HEK293T (cell line): ENCODE results near the gene ZIC4.

Source experiments
- CTCF ChIA-PET: fragments of 350-600 bp; formaldehyde crosslinking; extraction: SDS; loops from one replicate; lab custom pipeline; 2021; ENCODE audit warnings: antibody characterized with exemption, inconsistent platforms; lab: Yijun Ruan, JAX
- POLR2A ChIA-PET: fragments of 350-600 bp; formaldehyde crosslinking; extraction: SDS; loops from one replicate; lab custom pipeline; 2020; ENCODE audit warnings: antibody characterized with exemption, inconsistent platforms; lab: Yijun Ruan, JAX
- DNase-seq: peaks from one replicate; pipeline ENCODE4 v3.0.0; 2012; ENCODE audit warnings: mixed read lengths; ENCODE audit errors: extremely low spot score
- ARNT ChIP-seq: fragments of 450-650 bp; IDR thresholded peaks from 2 replicates; pipeline ENCODE4 v1.6.1; 2017; ENCODE audit warnings: mild to moderate bottlenecking
- BHLHE40 ChIP-seq: fragments of 450-650 bp; IDR thresholded peaks from 2 replicates; pipeline ENCODE4 v1.6.1; 2016; ENCODE audit warnings: mild to moderate bottlenecking, moderate library complexity, borderline replicate concordance
- CTBP1 ChIP-seq: fragments of 450-650 bp; IDR thresholded peaks from 2 replicates; pipeline ENCODE4 v1.6.1; 2016; ENCODE audit warnings: borderline replicate concordance
- ELF4 ChIP-seq: fragments of 450-650 bp; IDR thresholded peaks from 2 replicates; pipeline ENCODE4 v1.6.1; 2017; ENCODE audit warnings: antibody characterized with exemption
- FOXA1 ChIP-seq: fragments of 450-650 bp; IDR thresholded peaks from 2 replicates; pipeline ENCODE4 v1.6.1; 2016; ENCODE audit warnings: mild to moderate bottlenecking
- FOXK2 ChIP-seq: fragments of 450-650 bp; IDR thresholded peaks from 2 replicates; pipeline ENCODE4 v1.6.1; 2016; ENCODE audit warnings: mild to moderate bottlenecking
- FOXM1 ChIP-seq: fragments of 450-650 bp; IDR thresholded peaks from 2 replicates; pipeline ENCODE4 v1.6.1; 2017; ENCODE audit warnings: mild to moderate bottlenecking, borderline replicate concordance
- HDGF ChIP-seq: fragments of 450-650 bp; IDR thresholded peaks from 2 replicates; pipeline ENCODE4 v1.6.1; 2017; ENCODE audit warnings: antibody characterized with exemption, borderline replicate concordance
- L3MBTL2 ChIP-seq: fragments of 450-650 bp; conservative IDR thresholded peaks from 2 replicates; pipeline ENCODE4 v1.6.1; 2016; ENCODE audit warnings: mild to moderate bottlenecking
- LEF1 ChIP-seq: fragments of 450-650 bp; IDR thresholded peaks from 2 replicates; pipeline ENCODE4 v1.6.1; 2017; ENCODE audit warnings: mild to moderate bottlenecking, borderline replicate concordance
- NFRKB ChIP-seq: fragments of 450-650 bp; IDR thresholded peaks from 2 replicates; pipeline ENCODE4 v1.6.1; 2016; ENCODE audit warnings: mild to moderate bottlenecking, moderate library complexity
- SP1 ChIP-seq: fragments of 450-650 bp; IDR thresholded peaks from 2 replicates; pipeline ENCODE4 v1.6.1; 2017
- SUZ12 ChIP-seq: fragments of 450-650 bp; IDR thresholded peaks from 2 replicates; pipeline ENCODE4 v1.6.1; 2016; ENCODE audit warnings: mild to moderate bottlenecking
- TARDBP ChIP-seq: fragments of 450-650 bp; IDR thresholded peaks from 2 replicates; pipeline ENCODE4 v1.6.1; 2016
- ZNF384 ChIP-seq: fragments of 450-650 bp; IDR thresholded peaks from 2 replicates; pipeline ENCODE4 v1.6.1; 2016
- TF ChIP-seq, protein P1 (sequence below): fragments of 450-650 bp; IDR thresholded peaks from 2 replicates; pipeline ENCODE4 v1.6.1; 2016

ZIC4 gene

DNA sequence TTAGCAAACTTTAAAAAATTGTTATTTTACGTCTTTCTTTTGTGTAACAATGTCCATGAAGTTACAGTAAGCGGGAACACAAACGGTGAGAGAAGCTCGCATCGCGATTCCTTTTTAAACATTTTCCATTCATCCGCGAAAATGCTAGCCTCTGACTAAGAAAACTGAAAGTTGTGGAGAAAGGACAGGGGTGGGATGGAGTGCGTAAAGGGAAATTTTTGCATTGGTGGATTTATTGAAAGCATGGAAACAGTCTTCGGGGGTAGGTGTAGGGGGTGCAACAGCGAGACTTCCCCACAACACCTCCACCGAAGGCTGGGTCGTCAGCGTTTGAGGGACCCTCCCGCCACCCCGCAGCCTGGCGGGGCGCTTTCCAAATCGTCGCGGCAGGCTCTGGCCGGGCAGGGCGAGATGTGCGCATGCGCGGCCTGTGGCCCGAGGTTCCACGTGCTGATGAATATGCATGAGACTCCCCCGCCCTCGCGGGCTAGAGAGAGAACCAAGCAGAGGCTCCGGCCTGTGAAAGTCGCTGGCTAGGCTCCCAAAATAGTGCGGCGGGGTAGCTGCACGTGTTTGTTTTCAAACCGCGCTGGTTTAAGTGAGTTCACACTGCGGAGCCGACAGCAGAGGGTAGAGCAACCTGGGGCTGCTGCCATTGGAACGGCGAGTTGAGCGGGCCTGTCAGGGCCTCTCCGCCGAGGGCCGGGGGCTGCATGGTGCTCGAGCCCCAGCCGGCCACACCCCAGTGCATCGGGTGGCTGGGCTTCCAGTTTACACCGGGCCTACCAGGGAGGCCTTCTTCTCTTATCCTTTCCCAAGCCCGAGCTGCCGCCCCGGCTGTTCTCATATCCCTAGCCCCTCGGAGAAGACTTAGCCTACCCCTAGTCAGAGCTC is 12.7 kb upstream of the ZIC4 start:
- CTCF ChIA-PET, result no interaction called here
- no peak for DNase-seq
- POLR2A ChIA-PET, result no interaction called here
- TF ChIP-seq TARDBP (no peak), LEF1 (no peak), HDGF (no peak), FOXA1 (no peak), ARNT (no peak), L3MBTL2 (no peak), NFRKB (no peak), SUZ12 (no peak)

GRCh38 chr3:147418371-147418781 is 12.0 kb upstream of the ZIC4 start:
- DNase-seq, result no peak
- ChIA-PET CTCF (no interaction called here), POLR2A (no interaction called here)
- TF ChIP-seq SUZ12, result no peak

- no peak for TF ChIP-seq SP1
- no peak for TF ChIP-seq LEF1
- no peak for TF ChIP-seq ZNF384
- no peak for TF ChIP-seq BHLHE40
- TF ChIP-seq L3MBTL2, result no peak
- TF ChIP-seq FOXK2, result no peak
- no peak for TF ChIP-seq FOXA1
- TF ChIP-seq HDGF, result no peak
- TF ChIP-seq ARNT, result no peak
- TF ChIP-seq, protein P1, sequence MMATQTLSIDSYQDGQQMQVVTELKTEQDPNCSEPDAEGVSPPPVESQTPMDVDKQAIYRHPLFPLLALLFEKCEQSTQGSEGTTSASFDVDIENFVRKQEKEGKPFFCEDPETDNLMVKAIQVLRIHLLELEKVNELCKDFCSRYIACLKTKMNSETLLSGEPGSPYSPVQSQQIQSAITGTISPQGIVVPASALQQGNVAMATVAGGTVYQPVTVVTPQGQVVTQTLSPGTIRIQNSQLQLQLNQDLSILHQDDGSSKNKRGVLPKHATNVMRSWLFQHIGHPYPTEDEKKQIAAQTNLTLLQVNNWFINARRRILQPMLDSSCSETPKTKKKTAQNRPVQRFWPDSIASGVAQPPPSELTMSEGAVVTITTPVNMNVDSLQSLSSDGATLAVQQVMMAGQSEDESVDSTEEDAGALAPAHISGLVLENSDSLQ, result no peak
- no peak for TF ChIP-seq ELF4
- no peak for TF ChIP-seq FOXM1
- no peak for TF ChIP-seq CTBP1
- ChIA-PET CTCF (no interaction called here), POLR2A (no interaction called here)
- DNase-seq, result no peak
These were observed 11.4 kb upstream of the ZIC4 start for GRCh38 chr3:147417551-147418295.

DNA sequence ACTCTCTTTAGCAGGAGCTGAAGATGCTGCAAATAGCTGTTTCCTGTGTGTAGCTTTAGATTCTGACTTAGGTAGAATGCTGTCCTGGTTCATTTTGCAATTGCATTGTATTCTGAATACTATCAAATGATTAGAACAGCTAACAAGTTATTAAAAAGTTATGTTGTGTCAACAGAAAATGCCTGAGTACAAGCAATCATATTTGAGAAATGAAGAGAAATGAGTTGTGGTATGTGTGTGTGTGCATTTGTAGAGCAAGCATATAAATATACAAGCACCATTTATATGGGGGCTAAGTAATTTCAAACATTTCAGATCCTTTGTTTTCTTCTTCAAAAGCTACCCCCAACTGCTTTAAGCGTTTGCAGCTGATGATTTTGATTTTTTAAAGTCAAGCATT is 10.6 kb upstream of the ZIC4 start:
- ChIA-PET POLR2A (no interaction called here), CTCF (no interaction called here)
- no peak for DNase-seq
- TF ChIP-seq FOXK2 (no peak), HDGF (no peak), ELF4 (no peak), BHLHE40 (no peak), SUZ12 (no peak), L3MBTL2 (no peak), FOXM1 (no peak), SP1 (no peak), TARDBP (no peak), NFRKB (no peak), LEF1 (no peak), ZNF384 (no peak), ARNT (no peak), CTBP1 (no peak), FOXA1 (no peak)
- TF ChIP-seq, protein P1, result no peak

DNA sequence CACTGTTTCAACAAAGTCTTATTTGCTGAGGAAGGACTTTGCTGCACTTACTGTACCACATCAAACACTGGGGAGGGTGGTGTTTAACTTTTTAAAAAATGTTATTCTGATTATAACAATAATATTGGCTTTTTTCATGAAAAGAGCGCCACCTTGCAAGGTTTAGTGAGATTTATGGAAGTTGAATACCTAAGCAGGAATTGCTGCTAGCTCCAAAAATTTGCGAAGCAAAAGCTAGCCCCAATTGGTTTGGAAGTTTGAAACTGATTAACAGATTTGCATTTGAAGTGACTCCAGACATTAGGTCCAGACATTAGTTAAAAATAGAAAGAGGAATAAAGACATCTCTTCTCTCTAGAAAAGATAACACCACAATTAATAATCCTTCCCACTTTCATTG is 9.5 kb upstream of the ZIC4 start:
- no peak for DNase-seq
- TF ChIP-seq BHLHE40 (no peak), L3MBTL2 (no peak), NFRKB (no peak), TARDBP (no peak), SP1 (no peak), ELF4 (no peak), HDGF (no peak), FOXA1 (no peak), ARNT (no peak), FOXK2 (no peak), CTBP1 (no peak), SUZ12 (no peak), LEF1 (no peak), FOXM1 (no peak), ZNF384 (no peak)
- TF ChIP-seq, protein P1, result no peak
- ChIA-PET POLR2A (no interaction called here), CTCF (no interaction called here)
